K562 (cell line): ENCODE results near the gene EFNA2. TPM values are rescaled to one million over a fixed set of nuclear protein-coding genes. Genes with fewer than 3 reads are reported as not detected.

Experiments
- ATAC-seq: fragments of 200-7000 bp; cut with Tn5 transposase; 3 replicates; pipeline ENCODE4 v1.9.1; 2020; ENCODE audit warnings: moderate library complexity
- BruUV-seq: library from RNA; stranded (reverse); fragments of 400-500 nt; replicated peaks from 2 replicates; lab custom pipeline; 2021; lab: Mats Ljungman, UMichigan
- CTCF ChIA-PET: fragments of 300-600 bp; formaldehyde crosslinking; extraction: SDS; loops from one replicate; lab custom pipeline; 2021; ENCODE audit warnings: low intra/inter-chr PET ratio; lab: Yijun Ruan, JAX
- POLR2A ChIA-PET: fragments of 300-600, 350-650 bp; sonication (Branson Sonifier 250); formaldehyde crosslinking; extraction: SDS; loops from one replicate; lab custom pipeline; 2021; ENCODE audit warnings: antibody characterized with exemption, inconsistent platforms; lab: Yijun Ruan, JAX
- DNase-seq, 4 experiments: peaks; one replicate each; pipeline versions ENCODE4 v3.0.0 to v3.0.0-alpha.2; 2011 to 2018; ENCODE audit warnings: low spot score in 3 of 4, mixed read lengths in 3 of 4; ENCODE audit errors: extremely low read depth in 1 of 4
- FAIRE-seq: peaks from 2 replicates; lab custom pipeline; 2011; peaks lifted over from hg19 to GRCh38; lab: Jason Lieb, UNC
- H2AFZ ChIP-seq: 2 replicates; pipeline ENCODE4 v1.6.0; 2011; ENCODE audit warnings: low read depth, low read length, control low read depth, inconsistent platforms
- H3K27ac ChIP-seq: fragments of 200-600 bp; 3 replicates; pipeline ENCODE4 v1.8.0; 2011; ENCODE audit warnings: low read depth, mild to moderate bottlenecking, control low read depth, inconsistent platforms, low read length, moderate library complexity, mixed read lengths; ENCODE audit errors: extremely low read depth
- H3K27me3 ChIP-seq, 2 experiments: fragments of 300-600 bp in 1 of 2; 2 replicates in 1 of 2; 3 replicates in 1 of 2; pipeline versions ENCODE4 v1.6.0 to v1.8.0; 2011; ENCODE audit warnings: inconsistent platforms in 2 of 2, low read length in 2 of 2, mild to moderate bottlenecking in 1 of 2, mixed read lengths in 1 of 2, moderate library complexity in 1 of 2; ENCODE audit not compliant: control insufficient read depth in 2 of 2, insufficient read depth in 2 of 2
- H3K36me3 ChIP-seq: fragments of 300-600 bp; 3 replicates; pipeline ENCODE4 v1.8.0; 2011; ENCODE audit warnings: mild to moderate bottlenecking, low read length, inconsistent platforms; ENCODE audit not compliant: control insufficient read depth, insufficient read depth
- H3K4me1 ChIP-seq, 2 experiments: fragments of 200-600 bp in 1 of 2; replicated peaks in 1 of 2; 2 replicates in 1 of 2; 3 replicates in 1 of 2; pipeline versions ENCODE4 v1.5.1 to v1.8.0; 2011; ENCODE audit warnings: inconsistent platforms in 2 of 2, low read length in 2 of 2, mild to moderate bottlenecking in 1 of 2, mixed read lengths in 1 of 2, moderate library complexity in 1 of 2; ENCODE audit not compliant: control insufficient read depth in 2 of 2, insufficient read depth in 2 of 2
- H3K4me2 ChIP-seq: 2 replicates; pipeline ENCODE4 v1.6.1; 2011; ENCODE audit warnings: low read length, control low read depth, inconsistent platforms, mixed read lengths; ENCODE audit not compliant: insufficient read depth
- H3K4me3 ChIP-seq: fragments of 200-600 bp; sonication (generic), shearing (Covaris generic); 2 replicates; pipeline ENCODE4 v1.5.1; 2016; ENCODE audit warnings: control low read depth, inconsistent platforms
- H3K79me2 ChIP-seq: fragments of 200-600 bp; 3 replicates; pipeline ENCODE4 v1.8.0; 2011; ENCODE audit warnings: low read length, inconsistent platforms; ENCODE audit not compliant: control insufficient read depth, insufficient read depth
- H3K9ac ChIP-seq, 2 experiments: 2 replicates each; pipeline versions ENCODE4 v1.6.0 to v1.6.1; 2011; ENCODE audit warnings: low read depth in 2 of 2, low read length in 2 of 2, control low read depth in 1 of 2, inconsistent platforms in 1 of 2, mild to moderate bottlenecking in 1 of 2, mixed read lengths in 1 of 2; ENCODE audit not compliant: insufficient read depth in 1 of 2
- H3K9me1 ChIP-seq: one replicate; pipeline ENCODE4 v1.6.0; 2011; ENCODE audit warnings: inconsistent platforms, mild to moderate bottlenecking, low read length, moderate library complexity; ENCODE audit not compliant: control insufficient read depth, insufficient read depth
- H3K9me3 ChIP-seq: replicated peaks from 2 replicates; pipeline ENCODE4 v1.5.1; 2011; ENCODE audit warnings: low read depth, low read length, inconsistent platforms; ENCODE audit not compliant: control insufficient read depth, insufficient read depth
- H4K20me1 ChIP-seq: replicated peaks from 2 replicates; pipeline ENCODE4 v1.6.1; 2011; ENCODE audit warnings: low read length, inconsistent platforms, mixed read lengths; ENCODE audit not compliant: control insufficient read depth, insufficient read depth
- CREB3 ChIP-seq: fragments of 450-650 bp; conservative IDR thresholded peaks from 2 replicates; pipeline ENCODE4 v1.6.1; 2016; ENCODE audit warnings: missing genetic modification characterization, low read depth, mild to moderate bottlenecking, missing compliant biosample characterization, moderate library complexity
- DACH1 ChIP-seq: fragments of 450-650 bp; IDR thresholded peaks from 2 replicates; pipeline ENCODE4 v1.6.1; 2018; ENCODE audit not compliant: partially characterized antibody
- DNMT1 ChIP-seq: fragments of 450-650 bp; IDR thresholded peaks from 2 replicates; pipeline ENCODE4 v1.6.1; 2016; ENCODE audit warnings: antibody characterized with exemption, mild to moderate bottlenecking
- ETV1 ChIP-seq: fragments of 450-650 bp; conservative IDR thresholded peaks from 2 replicates; pipeline ENCODE4 v1.6.1; 2016; ENCODE audit warnings: missing genetic modification characterization, control low read depth, low read depth, missing compliant biosample characterization
- HMGN3 ChIP-seq: IDR thresholded peaks from 2 replicates; pipeline ENCODE4 v1.6.1; 2011; ENCODE audit warnings: borderline replicate concordance, low read depth, mild to moderate bottlenecking, mixed read lengths, low read length; ENCODE audit not compliant: insufficient read length; ENCODE audit errors: extremely low read depth
- KDM5B ChIP-seq: fragments of 200-600 bp; sonication (generic); IDR thresholded peaks from 2 replicates; pipeline ENCODE4 v1.6.1; 2012; ENCODE audit warnings: low read depth, mild to moderate bottlenecking, moderate library complexity, low read length, control low read depth, inconsistent platforms; ENCODE audit not compliant: insufficient replicate concordance
- MAX ChIP-seq: sonication (generic); formaldehyde crosslinking; IDR thresholded peaks from 2 replicates; pipeline ENCODE4 v1.9.0; 2022; ENCODE audit warnings: mild to moderate bottlenecking, missing genetic modification reagents
- MYBL2 ChIP-seq, 2 experiments: fragments of 450-650 bp in 1 of 2; sonication (generic) in 1 of 2; formaldehyde crosslinking in 1 of 2; IDR thresholded peaks; 2 replicates each; pipeline versions ENCODE4 v1.6.1 to v1.8.1; 2017 to 2022; ENCODE audit warnings: borderline replicate concordance in 1 of 2, inconsistent platforms in 1 of 2, low read depth in 1 of 2, mild to moderate bottlenecking in 1 of 2, missing genetic modification reagents in 1 of 2, moderate library complexity in 1 of 2
- NFXL1 ChIP-seq: fragments of 450-650 bp; formaldehyde crosslinking; IDR thresholded peaks from 2 replicates; pipeline ENCODE4 v1.4.0; 2021; ENCODE audit warnings: mild to moderate bottlenecking
- NFYB ChIP-seq: IDR thresholded peaks from 2 replicates; pipeline ENCODE4 v1.6.1; 2011; ENCODE audit warnings: mild to moderate bottlenecking, moderate library complexity; ENCODE audit not compliant: insufficient read length; ENCODE audit errors: extremely low read depth
- PHF20 ChIP-seq: fragments of 450-650 bp; IDR thresholded peaks from 2 replicates; pipeline ENCODE4 v1.6.1; 2018; ENCODE audit not compliant: partially characterized antibody
- PKNOX1 ChIP-seq: fragments of 450-650 bp; IDR thresholded peaks from 2 replicates; pipeline ENCODE4 v1.6.1; 2016
- POLR2A ChIP-seq: fragments of 450-650 bp; conservative IDR thresholded peaks from 2 replicates; pipeline ENCODE4 v1.6.1; 2016
- POLR2AphosphoS2 ChIP-seq: IDR thresholded peaks from 2 replicates; pipeline ENCODE4 v1.6.1; 2012; ENCODE audit warnings: low read length, improper control_type of control experiment
- RBFOX2 ChIP-seq: fragments of 200-400 bp; formaldehyde crosslinking; IDR thresholded peaks from 2 replicates; pipeline ENCODE4 v1.6.1; 2017; ENCODE audit warnings: low read depth, mild to moderate bottlenecking, low read length, moderate library complexity
- SAP30 ChIP-seq: fragments of 200-600 bp; sonication (generic); IDR thresholded peaks from 2 replicates; pipeline ENCODE4 v1.6.1; 2012; ENCODE audit warnings: borderline replicate concordance, low read depth, mild to moderate bottlenecking, moderate library complexity, low read length, control low read depth, inconsistent platforms; ENCODE audit not compliant: insufficient read depth, poor library complexity, severe bottlenecking
- SUPT5H ChIP-seq: fragments of 450-650 bp; IDR thresholded peaks from 2 replicates; pipeline ENCODE4 v1.6.1; 2016
- TBL1XR1 ChIP-seq, 2 experiments: IDR thresholded peaks; 2 replicates each; pipeline ENCODE4 v1.6.1; 2012; ENCODE audit warnings: improper control_type of control experiment in 2 of 2, low read length in 2 of 2, mild to moderate bottlenecking in 1 of 2
- ZBTB7A ChIP-seq: IDR thresholded peaks from 2 replicates; pipeline ENCODE4 v1.6.1; 2011; ENCODE audit warnings: low read depth, mild to moderate bottlenecking, low read length, moderate library complexity, borderline replicate concordance; ENCODE audit not compliant: control insufficient read depth
- WGBS: fragments of 100-300 bp; shearing (Covaris generic); methylation state at CpG from one replicate; pipeline ENCODE4 v1.1.6; 2016; ENCODE audit warnings: low coverage, mixed read lengths; ENCODE audit not compliant: insufficient coverage; ENCODE audit errors: missing lambda C conversion rate; 5-methylcytosine and 5-hydroxymethylcytosine counted together
- in situ Hi-C: fragments of 300-500 bp; cut with MboI; formaldehyde crosslinking; loops from 4 replicates; pipeline ENCODE4 v1.15.0; 2018; ENCODE audit warnings: inconsistent platforms, mixed read lengths
- intact Hi-C: fragments of 100-400 bp; cut with micrococcal nuclease; formaldehyde crosslinking; loops from 2 replicates; pipeline ENCODE4 v1.14.2; 2022
- polyA plus RNA-seq, 8 experiments: library from polyadenylated mRNA; depleted of rRNA in 4 of 8; stranded (reverse) in 5 of 8; unstranded in 3 of 8; fragments of >200 nt; fragmentation: Nextera tagmentation in 2 of 8; fragmentation: Illumina TruSeq in 1 of 8; extraction: Ambion mirVana in 2 of 8; extraction: Trizol in 1 of 8; gene quantifications; 2 replicates each; pipeline versions ENCODE4 v1.2.1 to v1.2.3, GENCODE V29; 2011 to 2014; ENCODE audit warnings: inconsistent platforms in 1 of 8, missing spikeins in 1 of 8
- total RNA-seq, 7 experiments: library from RNA; depleted of rRNA in 6 of 7; stranded (reverse); fragments of >200 nt in 6 of 7; fragmentation: Illumina TruSeq in 2 of 7; extraction: Trizol in 2 of 7; gene quantifications; 2 replicates each; pipeline versions ENCODE4 v1.2.1 to v1.2.3, GENCODE V29; 2011 to 2021; ENCODE audit warnings: low replicate concordance in 1 of 7

The EFNA2 gene
- total and polyA plus RNA-seq, 9 of the 15 experiments (the other 6 are each of a cell fraction or from before 2014, with no cell fraction given): 0.11 to 0.44 (median 0.15) TPM; not detected in 6

GRCh38 chr19:1245494-1246264 is 40.0 kb upstream of the EFNA2 start:
- Histone ChIP-seq H4K20me1 (0 out of 2 replicates have a peak, but pooled peaks cover 5% of the 10 kb centered on the region), H3K27ac (peak overlapping the region; percentile 69; the same call in 1 of the 3 replicates), H2AFZ (no peak overlapping the region), H3K4me2 (no peak overlapping the region), H3K9me3 (no peaks in the 10 kb centered on the region), H3K9me1 (peaks cover 4% of the 10 kb centered on the region), H3K4me1 (peaks cover 47 to 95% of the 10 kb centered on the region in 2 experiments), H3K36me3 (peaks cover 42% of the 10 kb centered on the region; the same call in 2 of the 3 replicates), H3K9ac (peak overlapping the region in 1 of 2 experiments; percentile 98; a peak in 2 of 4 replicates), H3K4me3 (no peak overlapping the region), H3K79me2 (peaks cover 54% of the 10 kb centered on the region), H3K27me3 (no peaks in the 10 kb centered on the region)
- no peak for ATAC-seq
- 66% methylated on average over 18 of the region's 26 CpGs for WGBS
- ChIA-PET POLR2A (interaction anchor here (0.6 to 5.6 kb wide), 3 partner anchors 23 to 31 kb away, joined by 3 to 90 read pairs (median 4); partner anchors contain the start of gene CIRBP), CTCF (interaction anchor here (4.5 kb wide), 1 partner anchor 22 kb away, joined by 51 read pairs; no protein-coding TSS in a partner anchor)
- intact Hi-C loops (no loop called here), in situ Hi-C loops (loop anchor here (25.0 kb wide), 1 partner anchor 483 kb away; the partner anchor contains the start of gene MISP)
- BruUV-seq: no TSS peak
- no peak for DNase-seq
- FAIRE-seq: no peak
- TF ChIP-seq RBFOX2 (peak; percentile 28; the same call in 1 of the 2 replicates), SUPT5H (peak; percentile 20; the same call in 1 of the 2 replicates), SAP30 (peak; percentile 6), HMGN3 (no peak), NFYB (no peak), KDM5B (peak; percentile 21), TBL1XR1 (IDR thresholded peaks at IDR 0.05; ENCODE audit: low read length in 2 of 2) (no peak), NFXL1 (no peak), POLR2A (peak; percentile 40; the same call in 1 of the 2 replicates), DNMT1 (no peak), PKNOX1 (no peak), PHF20 (no peak), MAX (CRISPR knock-in tag) (0 out of 2 replicates have a peak, but pooled peaks have one; percentile 21), CREB3 (tag) (no peak), ETV1 (tag) (no peak), POLR2AphosphoS2 (peak; percentile 69; the same call in 1 of the 2 replicates), ZBTB7A (no peak; the same call in 1 of the 2 replicates), MYBL2 (IDR thresholded peaks at IDR 0.05; ENCODE audit: low read depth) (no peak), MYBL2 (CRISPR knock-in tag; IDR thresholded peaks at IDR 0.05; ENCODE audit: borderline replicate concordance) (no peak), DACH1 (no peak)
